GM12865 (cell line): Measurements from ENCODE around the gene FOXN1.
A peak's percentile ranks its signal among the peaks of the same experiment; 100 is the strongest.

ENCODE experiments used
- DNase-seq: peaks from one replicate; pipeline ENCODE4 v3.0.0; 2010; ENCODE audit warnings: low read depth
- H3K4me3 ChIP-seq: 2 replicates; pipeline ENCODE4 v1.5.1; 2011; ENCODE audit warnings: mild to moderate bottlenecking, low read depth, low read length, control low read depth
- TF ChIP-seq, protein P1 (sequence below): IDR thresholded peaks from 2 replicates; pipeline ENCODE4 v1.5.1; 2011; ENCODE audit warnings: low read length, control low read depth, low read depth, inconsistent platforms; ENCODE audit not compliant: insufficient read depth; ENCODE audit errors: missing control alignments

The FOXN1 gene

DNA sequence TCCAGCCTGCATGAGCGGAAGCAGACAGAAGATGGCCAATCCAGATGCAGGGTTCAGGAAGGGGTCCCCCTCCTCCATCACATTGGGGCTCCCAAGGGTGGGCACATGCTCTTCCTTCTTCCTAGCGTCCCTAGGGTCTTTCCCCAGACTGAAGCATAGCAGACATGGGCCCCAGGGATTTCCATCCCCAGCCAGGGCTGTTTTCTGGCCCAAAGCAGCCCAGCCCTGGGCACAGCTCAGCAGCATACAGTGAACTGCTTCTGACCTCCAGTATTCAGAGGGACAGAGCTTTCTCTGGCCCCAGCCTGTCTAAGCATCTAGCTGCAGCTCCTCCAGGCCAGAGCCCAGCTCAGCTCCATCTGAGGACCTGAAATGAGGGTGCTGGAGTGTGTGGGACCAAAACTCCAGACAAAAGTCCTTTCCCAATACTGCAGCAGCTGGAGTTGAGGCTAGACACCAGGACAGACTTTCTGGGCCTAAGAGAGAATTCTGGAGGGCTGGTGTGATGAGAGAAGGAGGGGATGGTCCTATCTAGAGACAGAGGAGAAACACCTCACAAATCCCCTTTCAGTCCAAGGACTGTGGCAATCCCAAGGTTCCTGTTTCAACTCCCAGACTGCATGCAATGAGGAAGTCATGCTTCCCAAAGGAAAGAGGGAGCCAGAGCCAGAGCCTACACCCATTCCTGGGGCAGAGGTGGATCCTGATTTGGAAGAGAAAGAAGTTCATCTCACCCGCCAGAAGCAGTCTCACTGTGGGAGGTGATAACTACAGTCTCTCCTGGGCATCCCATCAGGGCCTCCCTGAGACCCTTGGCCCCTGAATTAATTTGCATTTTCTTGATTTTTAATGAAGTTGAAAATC is 4.5 kb upstream of the FOXN1 start:
- H3K4me3 ChIP-seq: peak overlapping the region; percentile 45
- TF ChIP-seq, protein P1, sequence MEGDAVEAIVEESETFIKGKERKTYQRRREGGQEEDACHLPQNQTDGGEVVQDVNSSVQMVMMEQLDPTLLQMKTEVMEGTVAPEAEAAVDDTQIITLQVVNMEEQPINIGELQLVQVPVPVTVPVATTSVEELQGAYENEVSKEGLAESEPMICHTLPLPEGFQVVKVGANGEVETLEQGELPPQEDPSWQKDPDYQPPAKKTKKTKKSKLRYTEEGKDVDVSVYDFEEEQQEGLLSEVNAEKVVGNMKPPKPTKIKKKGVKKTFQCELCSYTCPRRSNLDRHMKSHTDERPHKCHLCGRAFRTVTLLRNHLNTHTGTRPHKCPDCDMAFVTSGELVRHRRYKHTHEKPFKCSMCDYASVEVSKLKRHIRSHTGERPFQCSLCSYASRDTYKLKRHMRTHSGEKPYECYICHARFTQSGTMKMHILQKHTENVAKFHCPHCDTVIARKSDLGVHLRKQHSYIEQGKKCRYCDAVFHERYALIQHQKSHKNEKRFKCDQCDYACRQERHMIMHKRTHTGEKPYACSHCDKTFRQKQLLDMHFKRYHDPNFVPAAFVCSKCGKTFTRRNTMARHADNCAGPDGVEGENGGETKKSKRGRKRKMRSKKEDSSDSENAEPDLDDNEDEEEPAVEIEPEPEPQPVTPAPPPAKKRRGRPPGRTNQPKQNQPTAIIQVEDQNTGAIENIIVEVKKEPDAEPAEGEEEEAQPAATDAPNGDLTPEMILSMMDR: no peak
- no peak for DNase-seq

- no peak overlapping the region for H3K4me3 ChIP-seq
- TF ChIP-seq, protein P1: no peak
- DNase-seq: no peak
Measured at GRCh38 chr17:28503420-28503819, 2.7 kb upstream of the FOXN1 start.

DNA sequence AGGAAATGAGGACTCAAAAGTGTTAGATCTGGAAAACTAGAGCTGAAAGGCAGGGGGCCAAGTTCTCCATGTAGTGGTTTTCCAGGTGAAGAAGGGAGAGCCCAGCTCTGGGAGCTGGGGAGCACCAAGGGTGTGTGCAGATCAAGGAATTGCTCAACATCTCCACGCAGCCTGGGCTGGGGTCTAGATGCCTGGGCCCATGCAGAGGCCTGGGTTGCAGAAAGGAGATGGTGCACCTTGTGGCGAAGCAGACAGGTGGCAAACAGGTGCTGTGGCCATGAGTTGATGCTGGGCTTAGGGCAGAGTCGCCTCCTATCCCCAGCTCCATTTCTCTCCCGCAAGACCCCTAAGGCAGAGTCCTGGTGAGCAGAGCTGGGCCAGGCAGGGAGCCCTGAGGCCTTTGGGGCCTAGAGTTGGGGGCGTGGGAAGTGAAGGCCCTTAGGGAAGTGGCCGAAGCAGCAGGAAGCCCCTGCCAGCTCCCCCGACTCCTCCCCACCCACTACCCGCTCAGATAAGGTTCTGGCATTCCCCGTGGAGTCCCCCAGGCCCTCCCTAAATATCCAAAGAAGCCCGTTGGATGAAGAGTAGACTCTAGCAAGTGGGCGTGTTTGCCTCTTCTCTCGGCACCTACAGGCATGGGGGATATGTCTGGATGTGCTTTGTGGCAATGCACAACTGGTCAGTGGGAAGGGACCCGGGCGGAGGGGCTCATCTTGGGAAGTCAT is 777 bp downstream of the FOXN1 start:
- peak; percentile 26 for DNase-seq
- TF ChIP-seq, protein P1: no peak
- H3K4me3 ChIP-seq: no peak overlapping the region

DNA sequence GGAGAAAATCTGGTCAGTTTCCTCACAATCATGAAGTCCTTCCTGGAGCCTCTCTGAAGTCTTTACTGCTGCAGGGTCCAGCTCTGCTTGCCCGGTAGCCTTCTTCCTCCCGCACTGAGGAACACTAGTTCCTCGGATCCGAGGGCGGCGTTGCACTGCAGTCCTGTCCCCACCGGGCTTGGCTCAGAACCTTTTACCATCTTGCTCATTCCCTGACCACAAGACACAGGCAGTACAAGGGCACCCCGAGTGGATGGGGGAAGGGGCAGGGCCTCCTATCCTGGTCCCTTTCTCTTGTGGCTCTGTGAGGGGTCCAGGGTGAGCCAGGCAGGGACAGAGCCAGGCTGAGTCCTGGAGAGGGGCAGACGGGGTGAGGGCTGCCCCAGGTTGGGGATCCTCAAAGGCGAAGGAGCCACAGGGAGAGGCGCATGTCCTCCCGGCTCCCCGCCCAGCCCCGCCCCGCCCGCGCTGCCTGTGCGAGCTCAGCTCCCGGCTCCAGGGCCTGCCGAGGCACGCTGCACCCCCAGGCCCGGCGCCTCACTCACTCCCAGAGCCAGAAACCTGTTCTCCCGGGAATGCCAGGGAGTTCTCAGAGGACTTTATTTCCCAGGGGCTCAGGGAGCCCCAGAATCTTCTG is 1.5 kb downstream of the FOXN1 start:
- TF ChIP-seq, protein P1: no peak
- no peak for DNase-seq
- H3K4me3 ChIP-seq: no peak overlapping the region

DNA sequence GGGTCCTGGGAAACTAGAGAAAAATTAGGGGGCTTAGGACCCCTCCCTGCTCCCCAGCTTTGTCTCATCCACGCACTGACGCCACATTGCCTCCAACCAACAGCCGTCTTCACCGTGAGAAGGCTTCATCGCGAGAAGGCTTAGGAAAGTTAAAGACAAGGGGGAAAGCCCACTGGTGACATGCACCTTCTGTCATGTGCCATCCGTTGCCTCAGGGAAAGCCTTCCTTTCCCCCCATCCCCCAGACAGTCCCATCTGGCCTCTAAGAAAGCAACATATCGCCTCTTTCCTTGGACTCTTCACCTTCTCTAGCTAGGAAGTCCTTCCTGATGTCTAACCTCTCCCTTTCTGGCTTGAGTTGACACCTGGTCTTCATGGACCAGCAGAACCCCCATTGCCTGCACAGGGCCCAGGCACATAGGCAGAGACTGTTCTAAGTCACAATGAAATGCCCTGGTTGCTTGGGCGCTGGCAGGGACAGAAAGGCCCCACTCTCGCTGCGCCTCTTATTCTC is 2.1 kb downstream of the FOXN1 start:
- H3K4me3 ChIP-seq: no peak overlapping the region
- no peak for DNase-seq
- TF ChIP-seq, protein P1: no peak

DNA sequence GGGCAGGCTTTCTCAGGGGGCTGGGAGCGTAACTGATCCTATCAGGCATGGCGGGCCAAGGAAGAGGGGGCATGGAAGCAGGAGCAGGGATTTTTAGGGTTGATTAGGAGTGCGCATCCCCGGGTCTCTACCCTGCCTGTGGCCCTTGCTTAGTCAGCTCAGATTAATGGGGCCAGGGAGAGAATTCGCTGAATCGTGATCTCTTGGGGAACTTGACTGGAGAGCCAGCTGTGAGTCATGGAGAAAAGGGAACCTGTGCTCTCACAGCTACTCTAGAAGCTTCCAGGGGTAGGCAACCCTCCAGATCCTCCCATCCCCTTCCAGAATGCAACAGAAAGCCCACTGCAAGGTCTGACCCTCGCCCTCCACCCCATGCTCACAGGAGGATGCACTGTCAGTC is 3.6 kb downstream of the FOXN1 start:
- TF ChIP-seq, protein P1: no peak
- DNase-seq: no peak
- no peak overlapping the region for H3K4me3 ChIP-seq
